ENCODE data around the gene ANO1.
"Not testable (repeated sequence)": the region's sequence is repeated elsewhere in the genome, so short reads cannot be mapped to it uniquely, and the experiment has no call there.

The ANO1 gene

GRCh38 chr11:70206226-70206981 is 128.3 kb downstream of the ANO1 start:
- TF ChIP-seq CTCF (IDR thresholded peaks at IDR 0.05; ENCODE audit: low read depth, low read length) = no peak
- no peak overlapping the region for H3K4me3 ChIP-seq (ENCODE audit: low read depth, low read length)

- H3K4me3 ChIP-seq (ENCODE audit: low read depth, low read length) = no peak overlapping the region
- no peak for TF ChIP-seq CTCF (IDR thresholded peaks at IDR 0.05; ENCODE audit: low read depth, low read length)
Measured at GRCh38 chr11:70206982-70207376, 128.9 kb downstream of the ANO1 start.

GRCh38 chr11:70207531-70208131 is 129.5 kb downstream of the ANO1 start:
- no peak for TF ChIP-seq CTCF (IDR thresholded peaks at IDR 0.05; ENCODE audit: low read depth, low read length)
- H3K4me3 ChIP-seq (ENCODE audit: low read depth, low read length) = no peak overlapping the region

GRCh38 chr11:70209391-70209912 is 131.3 kb downstream of the ANO1 start:
- H3K4me3 ChIP-seq (ENCODE audit: low read depth, low read length) = no peak overlapping the region
- TF ChIP-seq CTCF (IDR thresholded peaks at IDR 0.05; ENCODE audit: low read depth, low read length) = no peak

- no peak for TF ChIP-seq CTCF (IDR thresholded peaks at IDR 0.05; ENCODE audit: low read depth, low read length)
- no peak overlapping the region for H3K4me3 ChIP-seq (ENCODE audit: low read depth, low read length)
Measured at GRCh38 chr11:70210051-70210501, 132.0 kb downstream of the ANO1 start.

GRCh38 chr11:70210530-70210929 is 132.4 kb downstream of the ANO1 start:
- TF ChIP-seq CTCF (IDR thresholded peaks at IDR 0.05; ENCODE audit: low read depth, low read length) = no peak
- H3K4me3 ChIP-seq (ENCODE audit: low read depth, low read length) = no peak overlapping the region

GRCh38 chr11:70212227-70212811 is 134.2 kb downstream of the ANO1 start:
- no peak for TF ChIP-seq CTCF (IDR thresholded peaks at IDR 0.05; ENCODE audit: low read depth, low read length)
- no peak overlapping the region for H3K4me3 ChIP-seq (ENCODE audit: low read depth, low read length)

- H3K4me3 ChIP-seq (ENCODE audit: low read depth, low read length) = not testable (repeated sequence)
Measured at GRCh38 chr11:70217388-70217787, 139.3 kb downstream of the ANO1 start.

- H3K4me3 ChIP-seq (ENCODE audit: low read depth, low read length) = not testable (repeated sequence)
Measured at GRCh38 chr11:70218076-70218475, 140.0 kb downstream of the ANO1 start.
